Measurements from ENCODE around the gene STXBP6. TPM values are rescaled to one million over a fixed set of nuclear protein-coding genes. Genes with fewer than 3 reads are reported as not detected.

The STXBP6 gene
- total and polyA plus RNA-seq, 7 experiments from 2014 or later = not detected

DNA sequence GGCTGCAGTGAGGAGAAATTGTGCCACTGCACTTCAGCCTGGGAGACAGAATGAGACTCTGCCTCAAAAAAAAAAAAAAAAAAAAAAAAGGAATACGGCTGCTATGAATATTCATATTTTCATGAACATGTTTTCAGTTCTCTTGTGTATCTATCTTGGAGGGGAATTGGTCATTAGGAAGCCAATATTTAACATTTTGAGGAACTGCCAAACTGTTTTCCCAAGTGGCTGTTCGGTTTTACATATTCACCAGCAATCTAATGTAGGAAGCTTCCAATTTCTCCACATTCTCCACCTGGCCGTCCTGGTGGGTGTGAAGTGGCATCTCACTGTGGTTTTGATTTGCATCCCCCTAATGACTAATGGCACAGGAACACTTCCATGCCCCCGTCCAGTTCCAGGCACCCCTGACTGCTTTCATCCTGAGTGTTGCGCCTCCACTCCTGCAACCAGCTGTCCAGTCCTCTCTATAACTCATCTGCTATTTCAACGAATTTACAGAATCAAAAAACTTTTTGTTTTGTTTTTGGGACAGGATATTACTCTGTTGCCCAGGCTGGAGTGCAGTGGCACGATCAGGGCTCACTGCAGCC is 5.7 kb downstream of the STXBP6 start:
- ATAC-seq (no peak), DNase-seq (no peak)
- H3K36me3 ChIP-seq (ENCODE audit: control insufficient read depth in 2 of 3, insufficient read depth in 3 of 3, low read length in 3 of 3) = no peaks in the 10 kb centered on the region
- intact Hi-C loops (cut with micrococcal nuclease) = no loop called here
- no peaks in the 10 kb centered on the region for H3K9me3 ChIP-seq (ENCODE audit: control insufficient read depth in 2 of 3, low read length in 3 of 3)
- CTCF ChIA-PET = no interaction called here
- Mint-ChIP-seq H3K27ac (no peak overlapping the region), H3K27me3 (peaks cover 27 to 56% (median 31%) of the 10 kb centered on the region in 5 donors), H3K9me3 (peaks cover 0 to 1% (median 0%) of the 10 kb centered on the region in 11 donors), H3K4me1 (peaks cover 0 to 10% (median 9%) of the 10 kb centered on the region in 7 donors), H3K4me3 (no peak overlapping the region), H3K36me3 (no peaks in the 10 kb centered on the region)
- no peaks in the 10 kb centered on the region for H3K4me1 ChIP-seq (ENCODE audit: control insufficient read depth in 2 of 2, insufficient read depth in 2 of 2, low read length in 2 of 2)
- POLR2A ChIA-PET = no interaction called here
- peaks cover 0 to 4% of the 10 kb centered on the region in 2 donors for H3K27me3 ChIP-seq (ENCODE audit: control insufficient read depth in 2 of 2, insufficient read depth in 2 of 2, low read length in 2 of 2)
- no peak overlapping the region for H3K4me3 ChIP-seq (ENCODE audit: low read length)
- H3K27ac ChIP-seq (ENCODE audit: low read depth, low read length) = no peak overlapping the region

DNA sequence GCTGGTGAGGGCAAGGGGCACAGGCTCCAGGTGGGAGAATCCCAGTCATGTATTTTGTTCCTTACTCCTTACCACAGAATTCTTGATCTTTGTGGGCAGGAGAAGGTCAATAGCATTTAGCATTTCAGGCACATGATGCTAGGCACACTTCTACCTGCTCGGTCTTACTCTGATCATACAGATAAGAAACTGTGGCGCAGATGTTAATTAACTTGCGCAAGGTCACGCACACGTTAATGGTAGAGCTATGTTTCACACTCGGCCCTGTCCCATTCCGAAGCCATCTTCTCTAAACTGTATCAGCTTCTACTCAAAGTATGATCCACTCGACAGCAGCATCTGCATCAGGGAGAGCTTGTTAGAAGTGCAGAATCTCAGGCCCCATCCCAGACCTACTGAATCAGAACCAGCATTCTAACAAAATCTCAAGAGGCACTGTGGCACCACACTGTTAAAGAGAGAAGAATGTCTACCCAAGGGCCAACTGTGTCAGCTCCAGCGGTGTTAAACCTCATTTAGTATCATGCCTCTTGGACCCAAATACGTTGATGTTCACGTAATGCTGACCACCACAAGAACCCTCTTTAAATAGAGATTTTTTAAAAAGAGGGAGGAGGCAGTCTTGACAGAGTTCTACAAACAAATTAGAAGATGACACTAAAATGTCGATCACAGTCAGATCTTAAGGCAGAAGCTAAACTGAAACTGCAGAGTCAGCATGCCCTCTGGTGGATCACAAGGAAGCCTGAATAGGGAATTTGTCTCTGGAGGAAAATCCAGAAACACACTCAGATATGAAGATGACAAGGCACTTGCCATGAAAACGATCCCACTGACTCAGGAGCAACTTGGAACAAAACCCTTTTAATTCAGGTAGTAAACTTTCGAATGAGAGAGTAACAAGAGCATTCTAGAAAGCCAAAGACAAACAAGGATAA is 7.3 kb downstream of the STXBP6 start:
- no peaks in the 10 kb centered on the region for H3K36me3 ChIP-seq (ENCODE audit: control insufficient read depth in 2 of 3, insufficient read depth in 3 of 3, low read length in 3 of 3)
- no peak overlapping the region for H3K27ac Mint-ChIP-seq
- no peak for DNase-seq
- no peak for ATAC-seq
- no peak overlapping the region for H3K27ac ChIP-seq (ENCODE audit: low read depth, low read length)
- CTCF ChIA-PET = no interaction called here
- POLR2A ChIA-PET = no interaction called here
- H3K9me3 Mint-ChIP-seq = peaks cover 0 to 8% (median 0%) of the 10 kb centered on the region in 11 donors
- peaks cover 0 to 4% of the 10 kb centered on the region in 2 donors for H3K27me3 ChIP-seq (ENCODE audit: control insufficient read depth in 2 of 2, insufficient read depth in 2 of 2, low read length in 2 of 2)
- H3K4me3 Mint-ChIP-seq = no peak overlapping the region
- H3K9me3 ChIP-seq (ENCODE audit: control insufficient read depth in 2 of 3, low read length in 3 of 3) = no peaks in the 10 kb centered on the region
- no peak overlapping the region for H3K4me3 ChIP-seq (ENCODE audit: low read length)
- H3K4me1 Mint-ChIP-seq = no peaks in the 10 kb centered on the region
- H3K4me1 ChIP-seq (ENCODE audit: control insufficient read depth in 2 of 2, insufficient read depth in 2 of 2, low read length in 2 of 2) = no peaks in the 10 kb centered on the region
- H3K36me3 Mint-ChIP-seq = no peaks in the 10 kb centered on the region
- peaks cover 11 to 44% (median 16%) of the 10 kb centered on the region in 5 donors for H3K27me3 Mint-ChIP-seq
- intact Hi-C loops (cut with micrococcal nuclease) = no loop called here

DNA sequence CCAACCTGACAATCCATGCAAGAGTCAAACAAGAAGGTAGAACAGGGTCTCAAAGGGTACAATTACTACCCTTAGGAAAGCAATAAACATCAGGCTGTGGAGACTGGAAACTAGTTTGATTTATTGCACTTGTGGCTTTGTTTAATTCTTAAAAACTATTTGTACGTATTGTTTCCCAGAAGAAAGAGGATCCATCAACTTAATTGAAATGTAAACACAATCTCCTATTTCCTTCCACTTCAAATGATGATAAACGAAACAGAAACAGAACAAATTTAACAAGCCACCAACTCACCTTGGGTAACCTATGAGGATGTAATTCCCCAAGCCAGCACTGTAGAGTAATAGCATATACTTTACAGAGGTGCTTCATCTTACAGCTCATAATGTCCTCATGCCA is 8.0 kb downstream of the STXBP6 start:
- no peak for ATAC-seq
- H3K4me3 Mint-ChIP-seq = no peak overlapping the region
- Histone ChIP-seq H3K27me3 (ENCODE audit: control insufficient read depth in 2 of 2, insufficient read depth in 2 of 2, low read length in 2 of 2) (peaks cover 0 to 4% of the 10 kb centered on the region in 2 donors), H3K36me3 (ENCODE audit: control insufficient read depth in 2 of 3, insufficient read depth in 3 of 3, low read length in 3 of 3) (no peaks in the 10 kb centered on the region), H3K4me1 (ENCODE audit: control insufficient read depth in 2 of 2, insufficient read depth in 2 of 2, low read length in 2 of 2) (no peaks in the 10 kb centered on the region), H3K27ac (ENCODE audit: low read depth, low read length) (no peak overlapping the region), H3K4me3 (ENCODE audit: low read length) (no peak overlapping the region), H3K9me3 (ENCODE audit: control insufficient read depth in 2 of 3, low read length in 3 of 3) (no peaks in the 10 kb centered on the region)
- intact Hi-C loops (cut with micrococcal nuclease) = no loop called here
- no peaks in the 10 kb centered on the region for H3K4me1 Mint-ChIP-seq
- peaks cover 5 to 38% (median 14%) of the 10 kb centered on the region in 5 donors for H3K27me3 Mint-ChIP-seq
- ChIA-PET CTCF (no interaction called here), POLR2A (no interaction called here)
- peaks cover 0 to 8% (median 0%) of the 10 kb centered on the region in 11 donors for H3K9me3 Mint-ChIP-seq
- H3K27ac Mint-ChIP-seq = no peak overlapping the region
- DNase-seq = no peak
- no peaks in the 10 kb centered on the region for H3K36me3 Mint-ChIP-seq

DNA sequence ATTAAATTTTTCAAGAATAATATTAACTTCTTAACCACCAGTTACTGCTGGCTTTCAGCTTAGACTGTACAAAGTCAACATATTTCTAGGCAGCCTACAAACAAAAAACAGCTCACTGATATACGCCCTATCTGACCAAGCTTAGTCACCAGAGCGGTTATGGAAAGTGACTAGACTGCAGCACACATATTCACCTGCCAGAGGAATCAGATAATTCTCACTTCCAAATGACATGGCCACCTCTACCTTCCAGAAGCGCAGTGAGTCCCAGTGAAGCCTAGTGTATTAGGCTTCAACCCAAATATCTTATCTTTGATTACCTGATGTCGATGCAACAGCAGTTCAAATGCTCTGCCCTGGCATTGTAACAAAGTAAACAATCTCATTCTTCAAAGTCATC is 8.5 kb downstream of the STXBP6 start:
- ChIA-PET CTCF (no interaction called here), POLR2A (no interaction called here)
- Histone ChIP-seq H3K4me3 (ENCODE audit: low read length) (no peak overlapping the region), H3K27me3 (ENCODE audit: control insufficient read depth in 2 of 2, insufficient read depth in 2 of 2, low read length in 2 of 2) (peaks cover 0 to 4% of the 10 kb centered on the region in 2 donors), H3K4me1 (ENCODE audit: control insufficient read depth in 2 of 2, insufficient read depth in 2 of 2, low read length in 2 of 2) (no peaks in the 10 kb centered on the region), H3K9me3 (ENCODE audit: control insufficient read depth in 2 of 3, low read length in 3 of 3) (no peaks in the 10 kb centered on the region), H3K36me3 (ENCODE audit: control insufficient read depth in 2 of 3, insufficient read depth in 3 of 3, low read length in 3 of 3) (no peaks in the 10 kb centered on the region), H3K27ac (ENCODE audit: low read depth, low read length) (no peak overlapping the region)
- Mint-ChIP-seq H3K4me1 (no peaks in the 10 kb centered on the region), H3K9me3 (peaks cover 0 to 8% (median 0%) of the 10 kb centered on the region in 11 donors), H3K27ac (no peak overlapping the region), H3K27me3 (peaks cover 5 to 35% (median 14%) of the 10 kb centered on the region in 5 donors), H3K36me3 (no peaks in the 10 kb centered on the region), H3K4me3 (no peak overlapping the region)
- DNase-seq (no peak), ATAC-seq (no peak)
- intact Hi-C loops (cut with micrococcal nuclease) = no loop called here

DNA sequence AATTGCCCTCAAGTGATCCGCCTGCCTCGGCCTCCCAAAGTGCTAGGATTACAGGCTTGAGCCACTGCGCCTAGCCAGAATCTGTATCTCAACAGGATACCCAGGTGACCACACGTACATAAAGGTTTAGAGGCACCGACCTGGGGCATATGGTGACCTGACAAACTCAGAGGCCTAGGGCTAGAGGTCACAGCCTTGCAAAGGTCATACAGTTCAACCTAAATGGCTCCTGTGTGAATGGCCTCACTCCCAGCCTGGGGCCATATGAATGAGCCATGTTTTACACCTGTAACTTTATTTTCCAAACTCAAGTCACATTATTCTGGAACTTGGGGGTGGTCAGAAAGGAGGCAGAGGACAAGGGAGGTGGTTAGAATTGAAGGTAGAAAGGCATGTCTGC is 10.0 kb downstream of the STXBP6 start:
- peak overlapping the region in 1 of 9 donors; percentile 23 for H3K27ac Mint-ChIP-seq
- no peaks in the 10 kb centered on the region for H3K27me3 ChIP-seq (ENCODE audit: control insufficient read depth in 2 of 2, insufficient read depth in 2 of 2, low read length in 2 of 2)
- H3K27me3 Mint-ChIP-seq = peaks cover 2 to 22% (median 6%) of the 10 kb centered on the region in 5 donors

DNA sequence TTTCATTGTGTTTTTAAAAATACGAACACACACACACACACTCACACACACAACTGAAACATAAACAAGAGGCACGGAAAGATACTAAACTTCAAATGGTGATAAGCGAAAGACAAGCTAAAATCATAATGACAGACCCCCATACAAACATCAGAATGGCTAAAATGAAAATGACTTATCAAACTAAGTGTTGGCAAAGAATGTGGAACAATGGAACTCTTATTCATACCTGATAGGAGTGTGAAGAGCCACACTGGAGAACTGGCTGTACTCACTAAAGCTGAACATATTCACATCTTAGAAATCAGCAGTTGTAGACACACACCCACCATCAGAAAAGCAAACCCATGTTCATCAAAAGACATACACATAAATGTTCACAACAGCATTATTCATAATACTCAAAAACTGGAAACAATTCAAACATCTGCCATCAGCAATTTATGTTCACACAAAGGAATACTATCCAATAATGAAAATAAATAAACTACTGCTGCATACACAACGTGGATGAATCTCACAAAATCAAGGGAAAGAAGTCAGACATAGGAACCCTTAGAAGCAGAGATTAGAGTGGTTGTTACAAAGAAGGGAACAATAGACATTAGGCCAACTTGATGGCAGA is 11.8 kb downstream of the STXBP6 start:
- POLR2A ChIA-PET = no interaction called here
- Mint-ChIP-seq H3K4me1 (no peaks in the 10 kb centered on the region), H3K4me3 (no peak overlapping the region), H3K9me3 (peaks cover 0 to 8% (median 0%) of the 10 kb centered on the region in 11 donors), H3K27me3 (peaks cover 0 to 9% (median 0%) of the 10 kb centered on the region in 5 donors), H3K36me3 (no peaks in the 10 kb centered on the region), H3K27ac (no peak overlapping the region)
- DNase-seq (no peak), ATAC-seq (no peak)
- CTCF ChIA-PET = no interaction called here
- intact Hi-C loops (cut with micrococcal nuclease) = no loop called here
- Histone ChIP-seq H3K27me3 (ENCODE audit: control insufficient read depth in 2 of 2, insufficient read depth in 2 of 2, low read length in 2 of 2) (no peaks in the 10 kb centered on the region), H3K4me1 (ENCODE audit: control insufficient read depth in 2 of 2, insufficient read depth in 2 of 2, low read length in 2 of 2) (no peaks in the 10 kb centered on the region), H3K9me3 (ENCODE audit: control insufficient read depth in 2 of 3, low read length in 3 of 3) (no peaks in the 10 kb centered on the region), H3K4me3 (ENCODE audit: low read length) (no peak overlapping the region), H3K36me3 (ENCODE audit: control insufficient read depth in 2 of 3, insufficient read depth in 3 of 3, low read length in 3 of 3) (no peaks in the 10 kb centered on the region), H3K27ac (ENCODE audit: low read depth, low read length) (no peak overlapping the region)

More for the DNA sequence above, 10.0 kb downstream of the STXBP6 start:
- DNase-seq (no peak), ATAC-seq (no peak)
- Mint-ChIP-seq H3K9me3 (peaks cover 0 to 8% (median 0%) of the 10 kb centered on the region in 11 donors), H3K4me1 (no peaks in the 10 kb centered on the region), H3K4me3 (no peak overlapping the region), H3K36me3 (no peaks in the 10 kb centered on the region)
- no peaks in the 10 kb centered on the region for H3K9me3 ChIP-seq (ENCODE audit: control insufficient read depth in 2 of 3, low read length in 3 of 3)
- intact Hi-C loops (cut with micrococcal nuclease) = no loop called here
- H3K4me1 ChIP-seq (ENCODE audit: control insufficient read depth in 2 of 2, insufficient read depth in 2 of 2, low read length in 2 of 2) = no peaks in the 10 kb centered on the region
- no peak overlapping the region for H3K4me3 ChIP-seq (ENCODE audit: low read length)
- ChIA-PET CTCF (no interaction called here), POLR2A (no interaction called here)
- no peak overlapping the region for H3K27ac ChIP-seq (ENCODE audit: low read depth, low read length)
- H3K36me3 ChIP-seq (ENCODE audit: control insufficient read depth in 2 of 3, insufficient read depth in 3 of 3, low read length in 3 of 3) = no peaks in the 10 kb centered on the region
